ENCODE data around the gene SLC34A1. TPM values are rescaled to one million over a fixed set of nuclear protein-coding genes. Genes with fewer than 3 reads are reported as not detected.
"Not testable (repeated sequence)": the region's sequence is repeated elsewhere in the genome, so short reads cannot be mapped to it uniquely, and the experiment has no call there.

SLC34A1 gene
- total and polyA plus RNA-seq, 2 experiments from 2014 or later = not detected

- DNase-seq (ENCODE audit: low read depth in 1 of 2, low spot score in 1 of 2) = no peak
- no peaks in the 10 kb centered on the region for H3K36me3 ChIP-seq
- H3K4me3 ChIP-seq = no peak overlapping the region
- H3K9me3 ChIP-seq (ENCODE audit: low read depth) = no peaks in the 10 kb centered on the region
- no peaks in the 10 kb centered on the region for H3K27me3 ChIP-seq
- no peak overlapping the region for H3K27ac ChIP-seq
- H3K4me1 ChIP-seq (ENCODE audit: low read depth) = peaks cover 17% of the 10 kb centered on the region
- TF ChIP-seq CTCF (IDR thresholded peaks at IDR 0.05; ENCODE audit: low read depth, low read length) = no peak
Measured at GRCh38 chr5:177373806-177374205, 10.4 kb upstream of the SLC34A1 start.

DNA sequence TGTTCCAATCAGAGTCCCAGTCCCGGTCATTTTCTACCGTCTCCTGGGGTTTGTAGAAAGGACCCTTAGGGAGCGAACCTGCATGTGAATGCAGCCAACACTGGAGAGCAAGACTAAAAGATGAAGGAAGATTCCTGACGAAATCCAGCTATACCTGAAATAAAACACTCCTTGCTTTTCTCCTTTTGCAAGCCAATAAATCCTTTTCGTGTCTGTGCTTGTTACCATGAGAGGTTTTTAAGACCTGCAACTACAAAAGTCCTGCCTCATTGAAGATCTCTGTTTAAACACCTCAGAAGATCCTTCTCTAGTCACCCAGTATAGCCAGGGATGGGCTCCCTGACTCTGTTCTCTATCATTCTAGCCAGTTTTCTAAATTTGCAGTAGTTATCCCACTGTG, 10.0 kb upstream of the SLC34A1 start:
- TF ChIP-seq CTCF (IDR thresholded peaks at IDR 0.05; ENCODE audit: low read depth, low read length) = no peak
- Histone ChIP-seq H3K36me3 (no peaks in the 10 kb centered on the region), H3K4me1 (ENCODE audit: low read depth) (peaks cover 17% of the 10 kb centered on the region), H3K9me3 (ENCODE audit: low read depth) (no peaks in the 10 kb centered on the region), H3K27ac (no peak overlapping the region), H3K4me3 (no peak overlapping the region), H3K27me3 (no peaks in the 10 kb centered on the region)
- DNase-seq (ENCODE audit: low read depth in 1 of 2, low spot score in 1 of 2) = no peak

- not testable (repeated sequence) for H3K27ac ChIP-seq; H3K36me3 ChIP-seq; H3K9me3 ChIP-seq (ENCODE audit: low read depth); DNase-seq (ENCODE audit: low read depth in 1 of 2, low spot score in 1 of 2); H3K4me1 ChIP-seq (ENCODE audit: low read depth); H3K27me3 ChIP-seq; H3K4me3 ChIP-seq
Measured at GRCh38 chr5:177375516-177375915, 8.7 kb upstream of the SLC34A1 start.

DNA sequence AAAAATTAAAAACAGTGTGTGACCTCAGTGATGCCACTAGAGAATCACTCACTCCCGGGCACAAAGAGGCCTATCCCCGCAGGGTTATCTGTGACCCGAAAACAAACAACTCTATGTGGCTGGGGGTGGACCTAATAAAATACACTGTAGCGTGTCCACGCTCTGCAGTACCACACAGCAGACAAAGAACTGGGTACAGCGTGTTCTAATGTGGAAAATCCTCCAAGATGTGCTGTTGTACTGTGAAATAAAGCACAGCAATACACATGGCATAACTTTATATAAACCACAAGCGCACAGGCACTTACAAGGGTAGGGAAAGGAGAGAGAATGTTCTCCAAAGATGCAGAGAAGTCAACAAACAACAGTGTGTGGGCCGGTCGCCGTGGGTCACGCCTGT, 8.1 kb upstream of the SLC34A1 start:
- no peaks in the 10 kb centered on the region for H3K36me3 ChIP-seq
- no peak for DNase-seq (ENCODE audit: low read depth in 1 of 2, low spot score in 1 of 2)
- H3K4me3 ChIP-seq = no peak overlapping the region
- no peak overlapping the region for H3K27ac ChIP-seq
- TF ChIP-seq CTCF (IDR thresholded peaks at IDR 0.05; ENCODE audit: low read depth, low read length) = no peak
- no peaks in the 10 kb centered on the region for H3K9me3 ChIP-seq (ENCODE audit: low read depth)
- peaks cover 5% of the 10 kb centered on the region for H3K4me1 ChIP-seq (ENCODE audit: low read depth)
- H3K27me3 ChIP-seq = no peaks in the 10 kb centered on the region

GRCh38 chr5:177377851-177378776, 6.1 kb upstream of the SLC34A1 start:
- peaks cover 2% of the 10 kb centered on the region for H3K27me3 ChIP-seq
- DNase-seq (ENCODE audit: low read depth in 1 of 2, low spot score in 1 of 2) = no peak
- H3K4me1 ChIP-seq (ENCODE audit: low read depth) = no peaks in the 10 kb centered on the region
- no peak overlapping the region for H3K27ac ChIP-seq
- H3K4me3 ChIP-seq = no peak overlapping the region
- no peaks in the 10 kb centered on the region for H3K36me3 ChIP-seq
- H3K9me3 ChIP-seq (ENCODE audit: low read depth) = no peaks in the 10 kb centered on the region
- TF ChIP-seq CTCF (IDR thresholded peaks at IDR 0.05; ENCODE audit: low read depth, low read length) = no peak
